ENCODE results near the gene TYRP1. TPM values are rescaled to one million over a fixed set of nuclear protein-coding genes. Genes with fewer than 3 reads are reported as not detected.
"Not testable (repeated sequence)": the region's sequence is repeated elsewhere in the genome, so short reads cannot be mapped to it uniquely, and the experiment has no call there.

Gene TYRP1
- total RNA-seq, 2 experiments from 2014 or later = not detected

- Mint-ChIP-seq H3K27me3 (no peaks in the 10 kb centered on the region), H3K9me3 (peaks cover 10% of the 10 kb centered on the region), H3K4me3 (no peak overlapping the region), H3K36me3 (ENCODE audit: low read depth) (no peaks in the 10 kb centered on the region), H3K4me1 (ENCODE audit: low read depth) (no peaks in the 10 kb centered on the region), H3K27ac (no peak overlapping the region)
- CTCF ChIA-PET = no interaction called here
- ATAC-seq = no peak
- TF ChIP-seq CTCF (IDR thresholded peaks at IDR 0.05) = no peak
- intact Hi-C loops (cut with micrococcal nuclease) = no loop called here
- no peak for DNase-seq
- POLR2A ChIA-PET = no interaction called here
Measured at GRCh38 chr9:12666813-12667212, 26.4 kb upstream of the TYRP1 start.

- H3K9me3 Mint-ChIP-seq = peaks cover 10% of the 10 kb centered on the region
- no peaks in the 10 kb centered on the region for H3K36me3 Mint-ChIP-seq (ENCODE audit: low read depth)
- H3K27me3 Mint-ChIP-seq = no peaks in the 10 kb centered on the region
- no peak overlapping the region for H3K4me3 Mint-ChIP-seq
- intact Hi-C loops (cut with micrococcal nuclease) = no loop called here
- ChIA-PET CTCF (no interaction called here), POLR2A (no interaction called here)
- ATAC-seq (no peak), DNase-seq (no peak)
- TF ChIP-seq CTCF (IDR thresholded peaks at IDR 0.05) = no peak
- H3K27ac Mint-ChIP-seq = no peak overlapping the region
- no peaks in the 10 kb centered on the region for H3K4me1 Mint-ChIP-seq (ENCODE audit: low read depth)
Measured at GRCh38 chr9:12667892-12668291, 25.3 kb upstream of the TYRP1 start.

- DNase-seq (no peak), ATAC-seq (no peak)
- no peaks in the 10 kb centered on the region for H3K4me1 Mint-ChIP-seq (ENCODE audit: low read depth)
- TF ChIP-seq CTCF (IDR thresholded peaks at IDR 0.05) = no peak
- intact Hi-C loops (cut with micrococcal nuclease) = no loop called here
- peaks cover 7% of the 10 kb centered on the region for H3K9me3 Mint-ChIP-seq
- CTCF ChIA-PET = no interaction called here
- POLR2A ChIA-PET = no interaction called here
- no peak overlapping the region for H3K4me3 Mint-ChIP-seq
- no peak overlapping the region for H3K27ac Mint-ChIP-seq
- H3K36me3 Mint-ChIP-seq (ENCODE audit: low read depth) = no peaks in the 10 kb centered on the region
- no peaks in the 10 kb centered on the region for H3K27me3 Mint-ChIP-seq
Measured at GRCh38 chr9:12670006-12670405, 23.2 kb upstream of the TYRP1 start.

GRCh38 chr9:12674961-12675360 is 18.2 kb upstream of the TYRP1 start:
- intact Hi-C loops (cut with micrococcal nuclease) = no loop called here
- DNase-seq = no peak
- Mint-ChIP-seq H3K4me3 (no peak overlapping the region), H3K27me3 (no peaks in the 10 kb centered on the region), H3K9me3 (peaks cover 4% of the 10 kb centered on the region), H3K4me1 (ENCODE audit: low read depth) (no peaks in the 10 kb centered on the region), H3K36me3 (ENCODE audit: low read depth) (no peaks in the 10 kb centered on the region), H3K27ac (no peak overlapping the region)
- CTCF ChIA-PET = no interaction called here
- POLR2A ChIA-PET = no interaction called here
- no peak for ATAC-seq
- no peak for TF ChIP-seq CTCF (IDR thresholded peaks at IDR 0.05)

- ATAC-seq; CTCF ChIA-PET; POLR2A ChIA-PET; H3K4me1 Mint-ChIP-seq (ENCODE audit: low read depth); DNase-seq; H3K4me3 Mint-ChIP-seq; H3K36me3 Mint-ChIP-seq (ENCODE audit: low read depth); H3K27ac Mint-ChIP-seq; H3K27me3 Mint-ChIP-seq; intact Hi-C loops (cut with micrococcal nuclease): not testable (repeated sequence)
- H3K9me3 Mint-ChIP-seq = peaks cover 13% of the 10 kb centered on the region
Measured at GRCh38 chr9:12677462-12678126, 15.6 kb upstream of the TYRP1 start.

- DNase-seq (no peak), ATAC-seq (no peak)
- no peaks in the 10 kb centered on the region for H3K27me3 Mint-ChIP-seq
- intact Hi-C loops (cut with micrococcal nuclease) = no loop called here
- H3K9me3 Mint-ChIP-seq = peaks cover 21% of the 10 kb centered on the region
- no peaks in the 10 kb centered on the region for H3K36me3 Mint-ChIP-seq (ENCODE audit: low read depth)
- no peak for TF ChIP-seq CTCF (IDR thresholded peaks at IDR 0.05)
- ChIA-PET POLR2A (no interaction called here), CTCF (no interaction called here)
- no peak overlapping the region for H3K4me3 Mint-ChIP-seq
- H3K4me1 Mint-ChIP-seq (ENCODE audit: low read depth) = no peaks in the 10 kb centered on the region
- H3K27ac Mint-ChIP-seq = no peak overlapping the region
Measured at GRCh38 chr9:12680341-12680740, 12.8 kb upstream of the TYRP1 start.

All from activated CD8-positive, alpha-beta T cell treated with anti-CD3 and anti-CD28 coated beads for 36 hours (primary cell).